K562 (cell line): ENCODE data around the gene POMGNT1. TPM values are rescaled to one million over a fixed set of nuclear protein-coding genes. Genes with fewer than 3 reads are reported as not detected.

ENCODE experiments used
- ARID1B ChIP-seq: fragments of 450-650 bp; IDR thresholded peaks from 2 replicates; pipeline ENCODE4 v1.6.1; 2016; ENCODE audit warnings: antibody characterized with exemption, mild to moderate bottlenecking, inconsistent platforms
- HDAC8 ChIP-seq: fragments of 450-650 bp; IDR thresholded peaks from 2 replicates; pipeline ENCODE4 v1.6.1; 2016; ENCODE audit warnings: mild to moderate bottlenecking, missing genetic modification characterization, moderate library complexity, missing compliant biosample characterization
- HES1 ChIP-seq: fragments of 450-650 bp; IDR thresholded peaks from 2 replicates; pipeline ENCODE4 v1.6.1; 2016; ENCODE audit warnings: low read depth, mild to moderate bottlenecking, moderate library complexity
- KLF13 ChIP-seq: fragments of 450-650 bp; IDR thresholded peaks from 2 replicates; pipeline ENCODE4 v1.6.1; 2016; ENCODE audit warnings: missing genetic modification characterization, low read depth, mild to moderate bottlenecking, missing compliant biosample characterization, moderate library complexity, borderline replicate concordance
- PHB2 ChIP-seq: fragments of 450-650 bp; IDR thresholded peaks from 2 replicates; pipeline ENCODE4 v1.6.1; 2017; ENCODE audit warnings: low read depth
- RERE ChIP-seq: sonication (generic); formaldehyde crosslinking; IDR thresholded peaks from 2 replicates; pipeline ENCODE4 v1.8.0; 2023; ENCODE audit warnings: missing genetic modification reagents, mild to moderate bottlenecking, borderline replicate concordance
- ZBED1 ChIP-seq: IDR thresholded peaks from 2 replicates; pipeline ENCODE4 v1.6.1; 2014
- ZBTB17 ChIP-seq: fragments of 450-650 bp; formaldehyde crosslinking; IDR thresholded peaks from 2 replicates; pipeline ENCODE4 v1.4.0; 2020; ENCODE audit warnings: mild to moderate bottlenecking
- ZNF12 ChIP-seq: sonication (generic); formaldehyde crosslinking; IDR thresholded peaks from 2 replicates; pipeline ENCODE4 v1.4.0; 2020; ENCODE audit warnings: mild to moderate bottlenecking, missing genetic modification reagents
- ZNF146 ChIP-seq: IDR thresholded peaks from one replicate; pipeline ENCODE4 v1.6.1; 2018; ENCODE audit warnings: missing compliant biosample characterization; ENCODE audit not compliant: unreplicated experiment
- ZNF764 ChIP-seq: fragments of 250-450 bp; sonication (Bioruptor Pico); IDR thresholded peaks from 2 replicates; pipeline ENCODE4 v1.4.0; 2020; ENCODE audit warnings: low read depth, mild to moderate bottlenecking, moderate library complexity
- ZNF778 ChIP-seq: fragments of 450-650 bp; formaldehyde crosslinking; IDR thresholded peaks from 2 replicates; pipeline ENCODE4 v1.4.0; 2020; ENCODE audit warnings: mild to moderate bottlenecking, moderate library complexity
- polyA plus RNA-seq, 8 experiments: library from polyadenylated mRNA; depleted of rRNA in 4 of 8; stranded (reverse) in 5 of 8; unstranded in 3 of 8; fragments of >200 nt; fragmentation: Nextera tagmentation in 2 of 8; fragmentation: Illumina TruSeq in 1 of 8; extraction: Ambion mirVana in 2 of 8; extraction: Trizol in 1 of 8; gene quantifications; 2 replicates each; pipeline versions ENCODE4 v1.2.1 to v1.2.3, GENCODE V29; 2011 to 2014; ENCODE audit warnings: inconsistent platforms in 1 of 8, missing spikeins in 1 of 8
- total RNA-seq, 7 experiments: library from RNA; depleted of rRNA in 6 of 7; stranded (reverse); fragments of >200 nt in 6 of 7; fragmentation: Illumina TruSeq in 2 of 7; extraction: Trizol in 2 of 7; gene quantifications; 2 replicates each; pipeline versions ENCODE4 v1.2.1 to v1.2.3, GENCODE V29; 2011 to 2021; ENCODE audit warnings: low replicate concordance in 1 of 7

Gene POMGNT1
- total and polyA plus RNA-seq, 9 of the 15 experiments (the other 6 are each of a cell fraction or from before 2014, with no cell fraction given): 14.1 to 58.9 (median 37.8) TPM

- TF ChIP-seq HDAC8 (tag) (no peak), ZBTB17 (CRISPR knock-in tag) (0 out of 2 replicates have a peak, but pooled peaks have one; percentile 15), ZNF12 (CRISPR knock-in tag) (peak; percentile 31; the same call in 1 of the 2 replicates), ZNF764 (peak; percentile 82; the same call in 1 of the 2 replicates), KLF13 (tag) (no peak), PHB2 (peak; percentile 97), HES1 (peak; percentile 93), RERE (0 out of 2 replicates have a peak, but pooled peaks have one; percentile 54), ZBED1 (no peak), ZNF778 (CRISPR knock-in tag) (no peak), ZNF146 (CRISPR knock-in tag) (no peak), ARID1B (peak; percentile 100)
These were observed 39.6 kb downstream of the POMGNT1 start (continued) for GRCh38 chr1:46158312-46159281.
